Upper lobe of right lung (tissue), 1 donor: ENCODE data around the gene CAPNS1. TPM values are rescaled to one million over a fixed set of nuclear protein-coding genes. Genes with fewer than 3 reads are reported as not detected.

Experiments used
- ATAC-seq: fragments of 200-7000 bp; cut with Tn5 transposase; one replicate; pipeline ENCODE4 v1.9.1; 2020; ENCODE audit warnings: mild to moderate bottlenecking, moderate library complexity
- DNase-seq: peaks from one replicate; pipeline ENCODE4 v3.0.0-alpha.2; 2020
- H3K27ac ChIP-seq: fragments of 200-600 bp; one replicate; pipeline ENCODE4 v1.8.0; 2022
- H3K27me3 ChIP-seq: fragments of 200-600 bp; one replicate; pipeline ENCODE4 v1.8.0; 2022; ENCODE audit warnings: mild to moderate bottlenecking
- H3K36me3 ChIP-seq: fragments of 200-600 bp; one replicate; pipeline ENCODE4 v1.8.0; 2022
- H3K4me1 ChIP-seq: fragments of 200-600 bp; one replicate; pipeline ENCODE4 v1.8.0; 2022
- H3K4me3 ChIP-seq: fragments of 200-600 bp; one replicate; pipeline ENCODE4 v1.8.0; 2022; ENCODE audit warnings: mild to moderate bottlenecking
- H3K9me3 ChIP-seq: fragments of 200-600 bp; one replicate; pipeline ENCODE4 v1.8.0; 2022
- CTCF ChIP-seq: fragments of 200-600 bp; IDR thresholded peaks from one replicate; pipeline ENCODE4 v1.8.0; 2022; ENCODE audit warnings: antibody characterized with exemption
- intact Hi-C: fragments of 100-400 bp; cut with DNase I; formaldehyde crosslinking; loops from one replicate; pipeline ENCODE4 v1.11.0; 2022
- total RNA-seq: library from RNA; stranded (reverse); fragmentation: NEBNext Ultra II Directional; extraction: Animal tissue kit (Norgen Biotek cat#: 25700); gene quantifications from one replicate; pipeline ENCODE4 v1.2.1, GENCODE V29; 2021
- donor health status: DM: no; HTN: yes; CAD: no; lungs with severe emphysema.

The CAPNS1 gene
- total RNA-seq, 1 donor from 2014 or later, result 582 TPM

- Histone ChIP-seq H3K4me3 (no peak overlapping the region), H3K4me1 (no peaks in the 10 kb centered on the region), H3K9me3 (no peaks in the 10 kb centered on the region), H3K36me3 (no peaks in the 10 kb centered on the region), H3K27me3 (no peaks in the 10 kb centered on the region), H3K27ac (no peak overlapping the region)
- intact Hi-C loops, result no loop called here
- no peak for DNase-seq
- no peak for TF ChIP-seq CTCF
- ATAC-seq, result no peak
Observed at GRCh38 chr19:36103842-36104552, 35.9 kb upstream of the CAPNS1 start.

GRCh38 chr19:36106441-36106840 is 33.4 kb upstream of the CAPNS1 start:
- ATAC-seq, result no peak

GRCh38 chr19:36106991-36107390 is 32.9 kb upstream of the CAPNS1 start:
- intact Hi-C loops, result no loop called here
- no peaks in the 10 kb centered on the region for H3K9me3 ChIP-seq
- no peak for TF ChIP-seq CTCF
- H3K27me3 ChIP-seq, result no peaks in the 10 kb centered on the region
- no peak for DNase-seq
- no peaks in the 10 kb centered on the region for H3K36me3 ChIP-seq
- H3K27ac ChIP-seq, result no peak overlapping the region
- no peak overlapping the region for H3K4me3 ChIP-seq
- H3K4me1 ChIP-seq, result no peaks in the 10 kb centered on the region
- no peak for ATAC-seq

More at GRCh38 chr19:36106441-36106840, 33.4 kb upstream of the CAPNS1 start:
- intact Hi-C loops, result no loop called here
- H3K4me3 ChIP-seq, result no peak overlapping the region
- no peak for TF ChIP-seq CTCF
- no peaks in the 10 kb centered on the region for H3K36me3 ChIP-seq
- H3K9me3 ChIP-seq, result no peaks in the 10 kb centered on the region
- H3K27me3 ChIP-seq, result no peaks in the 10 kb centered on the region
- DNase-seq, result no peak
- no peak overlapping the region for H3K27ac ChIP-seq
- no peaks in the 10 kb centered on the region for H3K4me1 ChIP-seq

GRCh38 chr19:36108684-36109083 is 31.2 kb upstream of the CAPNS1 start:
- ATAC-seq, result no peak
- Histone ChIP-seq H3K27ac (no peak overlapping the region), H3K4me1 (no peaks in the 10 kb centered on the region), H3K4me3 (no peak overlapping the region), H3K36me3 (peaks cover 12% of the 10 kb centered on the region), H3K9me3 (no peaks in the 10 kb centered on the region), H3K27me3 (no peaks in the 10 kb centered on the region)
- TF ChIP-seq CTCF, result no peak
- no peak for DNase-seq
- intact Hi-C loops, result no loop called here

GRCh38 chr19:36110487-36111199 is 29.2 kb upstream of the CAPNS1 start, which contains the start of gene OVOL3:
Gene OVOL3 (plus strand): TSS chr19:36111143. CDS start chr19:36111203, 60 bp downstream.
- no peaks in the 10 kb centered on the region for H3K4me1 ChIP-seq
- intact Hi-C loops, result no loop called here
- H3K4me3 ChIP-seq, result no peak within 1 kb of the TSS
- peaks cover 12% of the 10 kb centered on the region for H3K36me3 ChIP-seq
- ATAC-seq (no peak), DNase-seq (no peak)
- H3K9me3 ChIP-seq, result no peaks in the 10 kb centered on the region
- H3K27ac ChIP-seq, result no peak within 1 kb of the TSS
- no peaks in the 10 kb centered on the region for H3K27me3 ChIP-seq
- no peak for TF ChIP-seq CTCF
